ENCODE results near the gene ALDH4A1. TPM values are rescaled to one million over a fixed set of nuclear protein-coding genes. Genes with fewer than 3 reads are reported as not detected.

ALDH4A1 gene
- total and polyA plus RNA-seq, 4 donors = 162 to 424 (median 244) TPM

GRCh38 chr1:18912550-18912949 is 10.2 kb upstream of the ALDH4A1 start:
- H3K9me3 ChIP-seq (ENCODE audit: control insufficient read depth in 4 of 4, low read length in 3 of 4) = no peaks in the 10 kb centered on the region
- H3K9ac ChIP-seq (ENCODE audit: low read depth in 1 of 2, low read length in 2 of 2) = no peak overlapping the region
- H3K4me1 ChIP-seq (ENCODE audit: control insufficient read depth in 4 of 4, insufficient read depth in 4 of 4, low read length in 3 of 4) = peaks cover 0 to 4% (median 2%) of the 10 kb centered on the region in 4 donors
- H3K36me3 ChIP-seq (ENCODE audit: control insufficient read depth in 4 of 4, insufficient read depth in 3 of 4, low read depth in 1 of 4, low read length in 3 of 4) = peaks cover 0 to 48% (median 11%) of the 10 kb centered on the region in 4 donors
- TF ChIP-seq FOXA2 (IDR thresholded peaks at IDR 0.05) = no peak
- no peak for TF ChIP-seq RXRA (IDR thresholded peaks at IDR 0.05)
- TF ChIP-seq MAX (IDR thresholded peaks at IDR 0.05) = no peak
- no peak for TF ChIP-seq SP1 (IDR thresholded peaks at IDR 0.05)
- no peak for TF ChIP-seq TAF1 (conservative IDR thresholded peaks at IDR 0.05)
- no peak for TF ChIP-seq HNF4G (IDR thresholded peaks at IDR 0.05)
- TF ChIP-seq HNF4A (conservative IDR thresholded peaks at IDR 0.05) = no peak
- TF ChIP-seq, protein P1, sequence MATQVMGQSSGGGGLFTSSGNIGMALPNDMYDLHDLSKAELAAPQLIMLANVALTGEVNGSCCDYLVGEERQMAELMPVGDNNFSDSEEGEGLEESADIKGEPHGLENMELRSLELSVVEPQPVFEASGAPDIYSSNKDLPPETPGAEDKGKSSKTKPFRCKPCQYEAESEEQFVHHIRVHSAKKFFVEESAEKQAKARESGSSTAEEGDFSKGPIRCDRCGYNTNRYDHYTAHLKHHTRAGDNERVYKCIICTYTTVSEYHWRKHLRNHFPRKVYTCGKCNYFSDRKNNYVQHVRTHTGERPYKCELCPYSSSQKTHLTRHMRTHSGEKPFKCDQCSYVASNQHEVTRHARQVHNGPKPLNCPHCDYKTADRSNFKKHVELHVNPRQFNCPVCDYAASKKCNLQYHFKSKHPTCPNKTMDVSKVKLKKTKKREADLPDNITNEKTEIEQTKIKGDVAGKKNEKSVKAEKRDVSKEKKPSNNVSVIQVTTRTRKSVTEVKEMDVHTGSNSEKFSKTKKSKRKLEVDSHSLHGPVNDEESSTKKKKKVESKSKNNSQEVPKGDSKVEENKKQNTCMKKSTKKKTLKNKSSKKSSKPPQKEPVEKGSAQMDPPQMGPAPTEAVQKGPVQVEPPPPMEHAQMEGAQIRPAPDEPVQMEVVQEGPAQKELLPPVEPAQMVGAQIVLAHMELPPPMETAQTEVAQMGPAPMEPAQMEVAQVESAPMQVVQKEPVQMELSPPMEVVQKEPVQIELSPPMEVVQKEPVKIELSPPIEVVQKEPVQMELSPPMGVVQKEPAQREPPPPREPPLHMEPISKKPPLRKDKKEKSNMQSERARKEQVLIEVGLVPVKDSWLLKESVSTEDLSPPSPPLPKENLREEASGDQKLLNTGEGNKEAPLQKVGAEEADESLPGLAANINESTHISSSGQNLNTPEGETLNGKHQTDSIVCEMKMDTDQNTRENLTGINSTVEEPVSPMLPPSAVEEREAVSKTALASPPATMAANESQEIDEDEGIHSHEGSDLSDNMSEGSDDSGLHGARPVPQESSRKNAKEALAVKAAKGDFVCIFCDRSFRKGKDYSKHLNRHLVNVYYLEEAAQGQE (IDR thresholded peaks at IDR 0.05) = no peak
- no peak for TF ChIP-seq ATF3 (IDR thresholded peaks at IDR 0.05)
- TF ChIP-seq GABPA (IDR thresholded peaks at IDR 0.05 in 1 of 2, conservative IDR thresholded peaks at IDR 0.05 in 1 of 2) = no peak
- TF ChIP-seq YY1 (IDR thresholded peaks at IDR 0.05) = no peak
- TF ChIP-seq, protein P2, sequence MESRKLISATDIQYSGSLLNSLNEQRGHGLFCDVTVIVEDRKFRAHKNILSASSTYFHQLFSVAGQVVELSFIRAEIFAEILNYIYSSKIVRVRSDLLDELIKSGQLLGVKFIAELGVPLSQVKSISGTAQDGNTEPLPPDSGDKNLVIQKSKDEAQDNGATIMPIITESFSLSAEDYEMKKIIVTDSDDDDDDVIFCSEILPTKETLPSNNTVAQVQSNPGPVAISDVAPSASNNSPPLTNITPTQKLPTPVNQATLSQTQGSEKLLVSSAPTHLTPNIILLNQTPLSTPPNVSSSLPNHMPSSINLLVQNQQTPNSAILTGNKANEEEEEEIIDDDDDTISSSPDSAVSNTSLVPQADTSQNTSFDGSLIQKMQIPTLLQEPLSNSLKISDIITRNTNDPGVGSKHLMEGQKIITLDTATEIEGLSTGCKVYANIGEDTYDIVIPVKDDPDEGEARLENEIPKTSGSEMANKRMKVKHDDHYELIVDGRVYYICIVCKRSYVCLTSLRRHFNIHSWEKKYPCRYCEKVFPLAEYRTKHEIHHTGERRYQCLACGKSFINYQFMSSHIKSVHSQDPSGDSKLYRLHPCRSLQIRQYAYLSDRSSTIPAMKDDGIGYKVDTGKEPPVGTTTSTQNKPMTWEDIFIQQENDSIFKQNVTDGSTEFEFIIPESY (IDR thresholded peaks at IDR 0.05) = no peak
- no peak for TF ChIP-seq CTCF (IDR thresholded peaks at IDR 0.05; ENCODE audit: low read depth, low read length, missing input control)
- 86% methylated on average over 3 of the region's 3 CpGs for WGBS
- H3K4me3 ChIP-seq (ENCODE audit: low read depth in 1 of 3, low read length in 3 of 3) = no peak overlapping the region
- DNase-seq (ENCODE audit: low spot score) = no peak
- H3K27me3 ChIP-seq (ENCODE audit: control insufficient read depth in 4 of 4, insufficient read depth in 4 of 4, low read length in 3 of 4) = no peaks in the 10 kb centered on the region
- no peak overlapping the region for H3K27ac ChIP-seq (ENCODE audit: low read depth in 1 of 2, low read length in 2 of 2)

- no peak overlapping the region for H3K9ac ChIP-seq (ENCODE audit: low read depth in 1 of 2, low read length in 2 of 2)
- no peak overlapping the region for H3K4me3 ChIP-seq (ENCODE audit: low read depth in 1 of 3, low read length in 3 of 3)
- H3K36me3 ChIP-seq (ENCODE audit: control insufficient read depth in 4 of 4, insufficient read depth in 3 of 4, low read depth in 1 of 4, low read length in 3 of 4) = peaks cover 0 to 34% (median 9%) of the 10 kb centered on the region in 4 donors
- H3K27me3 ChIP-seq (ENCODE audit: control insufficient read depth in 4 of 4, insufficient read depth in 4 of 4, low read length in 3 of 4) = no peaks in the 10 kb centered on the region
- DNase-seq (ENCODE audit: low spot score) = no peak
- 85% methylated on average over 17 of the region's 17 CpGs for WGBS
- H3K9me3 ChIP-seq (ENCODE audit: control insufficient read depth in 4 of 4, low read length in 3 of 4) = no peaks in the 10 kb centered on the region
- H3K27ac ChIP-seq (ENCODE audit: low read depth in 1 of 2, low read length in 2 of 2) = no peak overlapping the region
- peaks cover 0 to 4% (median 2%) of the 10 kb centered on the region in 4 donors for H3K4me1 ChIP-seq (ENCODE audit: control insufficient read depth in 4 of 4, insufficient read depth in 4 of 4, low read length in 3 of 4)
- TF ChIP-seq CTCF (IDR thresholded peaks at IDR 0.05; ENCODE audit: low read depth, low read length, missing input control) (no peak), JUND (IDR thresholded peaks at IDR 0.05) (no peak), ATF3 (IDR thresholded peaks at IDR 0.05) (no peak), RXRA (IDR thresholded peaks at IDR 0.05) (no peak), HNF4G (IDR thresholded peaks at IDR 0.05) (no peak), FOXA1 (IDR thresholded peaks at IDR 0.05) (no peak), SP1 (IDR thresholded peaks at IDR 0.05) (no peak)
- TF ChIP-seq, protein P1 (IDR thresholded peaks at IDR 0.05) = no peak
Observed at GRCh38 chr1:18908911-18909771, 6.8 kb upstream of the ALDH4A1 start.

All from liver (tissue), 9 donors.